Stomach (tissue), 9 donors: ENCODE measurements around the gene MRM3. TPM values are rescaled to one million over a fixed set of nuclear protein-coding genes. Genes with fewer than 3 reads are reported as not detected.
"Not testable (repeated sequence)": the region's sequence is repeated elsewhere in the genome, so short reads cannot be mapped to it uniquely, and the experiment has no call there.

Experiments
- DNase-seq, 2 donors: peaks; one replicate each; pipeline versions ENCODE4 v3.0.0 to v3.0.0-alpha.2; 2013 to 2019
- H3K27ac ChIP-seq, 5 donors: fragments of 200-600 bp in 4 of 5; sonication (generic) in 4 of 5; one replicate each; pipeline ENCODE4 v1.5.1; 2013 to 2019; ENCODE audit warnings: mild to moderate bottlenecking in 1 of 5, moderate library complexity in 1 of 5
- H3K27me3 ChIP-seq, 3 donors: fragments of 200-600 bp; sonication (generic); one replicate each; pipeline ENCODE4 v1.5.1; 2017 to 2019; ENCODE audit warnings: mixed run types in 1 of 3
- H3K36me3 ChIP-seq, 4 donors: fragments of 200-600 bp; sonication (generic); 1 replicate in 3 of 4; 2 replicates in 1 of 4; pipeline ENCODE4 v1.5.1; 2016 to 2019
- H3K4me1 ChIP-seq, 4 donors: fragments of 200-600 bp; sonication (generic); one replicate each; pipeline ENCODE4 v1.5.1; 2016 to 2019
- H3K4me3 ChIP-seq, 4 donors: fragments of 200-600 bp; sonication (generic) in 3 of 4; one replicate each; pipeline ENCODE4 v1.5.1; 2016 to 2019; ENCODE audit warnings: mild to moderate bottlenecking in 1 of 4
- H3K9me3 ChIP-seq, 4 donors: fragments of 200-600 bp; sonication (generic); one replicate each; pipeline ENCODE4 v1.5.1; 2016 to 2019
- EP300 ChIP-seq: sonication (generic); formaldehyde crosslinking; IDR thresholded peaks from one replicate; pipeline ENCODE4 v1.6.1; 2017; ENCODE audit warnings: antibody characterized with exemption
- POLR2A ChIP-seq, 4 donors: fragments of 450-650 bp; IDR thresholded peaks; one replicate each; pipeline ENCODE4 v1.6.1; 2016; ENCODE audit warnings: antibody characterized with exemption in 4 of 4, control low read depth in 2 of 4, mild to moderate bottlenecking in 1 of 4, moderate library complexity in 1 of 4
- POLR2AphosphoS5 ChIP-seq, 3 donors: sonication (generic); formaldehyde crosslinking; IDR thresholded peaks; one replicate each; pipeline ENCODE4 v1.6.1; 2016; ENCODE audit warnings: antibody characterized with exemption in 3 of 3
- WGBS, 5 donors: extraction: QIAGEN DNeasy Blood & Tissue Kit in 3 of 5; methylation state at CpG; one replicate each; pipeline versions ENCODE4 v1.1.5 to v1.1.7; 2013 to 2018; 5-methylcytosine and 5-hydroxymethylcytosine counted together
- intact Hi-C: fragments of 100-400 bp; cut with DNase I; formaldehyde crosslinking; loops from one replicate; pipeline ENCODE4 v1.15.1; 2023; ENCODE audit warnings: low total_unique reads
- polyA plus RNA-seq, 3 donors: library from polyadenylated mRNA; stranded (reverse); fragments of 200-250 nt; gene quantifications; one replicate each; pipeline ENCODE4 v1.2.3, GENCODE V29; 2013
- total RNA-seq, 5 donors: library from RNA; depleted of rRNA; stranded (reverse); fragments of >200 nt; gene quantifications; one replicate each; pipeline versions ENCODE4 v1.1.0 to v1.2.3, GENCODE V29; 2014 to 2016
- TF ChIP-seq, protein P1 (sequence below), 7 experiments: fragments of 450-650 bp in 4 of 7; fragments of 200-600 bp in 3 of 7; sonication (generic) in 3 of 7; IDR thresholded peaks; one replicate each; pipeline ENCODE4 v1.5.1; 2016 to 2019; ENCODE audit warnings: antibody characterized with exemption in 7 of 7, control low read depth in 2 of 7, mild to moderate bottlenecking in 1 of 7
- donor health status: healthy with polysubstance abuse.
- donor health status: Bipolar disorder and iron deficiency.
- donor health status: healthy.

Gene MRM3
- total and polyA plus RNA-seq, 8 donors, result 11.2 to 69.2 (median 17.0) TPM

DNA sequence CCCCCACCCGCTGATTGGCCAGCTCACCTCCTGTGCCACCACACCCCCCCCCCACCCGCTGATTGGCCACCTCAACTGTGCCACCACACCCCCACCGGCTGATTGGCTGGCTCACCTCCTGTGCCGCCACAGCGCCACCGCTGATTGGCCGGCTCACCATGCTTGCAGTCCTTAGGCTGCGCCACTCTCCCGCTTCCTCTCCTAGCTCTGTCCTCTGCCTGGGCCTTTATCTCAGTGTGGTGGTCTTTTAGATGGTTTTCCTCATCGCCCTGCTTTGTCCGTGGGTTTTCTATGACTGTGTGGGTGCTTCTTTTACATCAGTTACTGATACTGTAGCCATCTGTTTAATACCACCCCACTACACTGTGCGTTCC is 8.7 kb downstream of the MRM3 start:
- peak in 1 of 2 donors; percentile 43 for DNase-seq
- H3K4me3 ChIP-seq, intact Hi-C loops, H3K27me3 ChIP-seq, H3K9me3 ChIP-seq: not testable (repeated sequence)
- peaks cover 18 to 49% (median 39%) of the 10 kb centered on the region in 4 donors for H3K4me1 ChIP-seq
- WGBS, 5 donors, result 76 to 94% (median 85%) methylated on average over 9 to 10 of the region's 12 CpGs
- peaks cover 16 to 58% (median 54%) of the 10 kb centered on the region in 4 donors for H3K36me3 ChIP-seq
- H3K27ac ChIP-seq, result peak overlapping the region in 1 of 5 donors; percentile 55

DNA sequence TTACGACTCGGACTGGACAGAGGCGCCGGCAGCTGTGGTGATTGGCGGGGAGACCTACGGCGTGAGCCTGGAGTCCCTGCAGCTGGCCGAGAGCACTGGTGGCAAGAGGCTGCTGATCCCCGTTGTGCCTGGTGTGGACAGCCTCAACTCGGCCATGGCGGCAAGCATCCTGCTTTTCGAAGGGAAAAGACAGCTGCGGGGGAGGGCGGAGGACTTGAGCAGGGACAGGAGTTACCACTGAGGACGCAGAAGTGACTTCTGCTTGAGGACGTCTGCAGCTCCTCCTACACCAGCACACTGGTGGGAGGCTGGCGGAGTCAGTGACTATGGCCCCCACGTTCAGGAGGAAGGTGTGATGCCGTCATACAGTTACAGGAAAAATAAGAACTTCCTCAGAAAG is 9.7 kb downstream of the MRM3 start:
- no peak overlapping the region for H3K4me3 ChIP-seq
- WGBS, 5 donors, result 81 to 90% (median 88%) methylated on average over 19 of the region's 19 CpGs
- H3K27ac ChIP-seq, result peak overlapping the region in 2 of 5 donors; percentile 24 to 55
- no peaks in the 10 kb centered on the region for H3K9me3 ChIP-seq
- H3K27me3 ChIP-seq, result no peaks in the 10 kb centered on the region
- peaks cover 17 to 45% (median 37%) of the 10 kb centered on the region in 4 donors for H3K4me1 ChIP-seq
- TF ChIP-seq, protein P1, sequence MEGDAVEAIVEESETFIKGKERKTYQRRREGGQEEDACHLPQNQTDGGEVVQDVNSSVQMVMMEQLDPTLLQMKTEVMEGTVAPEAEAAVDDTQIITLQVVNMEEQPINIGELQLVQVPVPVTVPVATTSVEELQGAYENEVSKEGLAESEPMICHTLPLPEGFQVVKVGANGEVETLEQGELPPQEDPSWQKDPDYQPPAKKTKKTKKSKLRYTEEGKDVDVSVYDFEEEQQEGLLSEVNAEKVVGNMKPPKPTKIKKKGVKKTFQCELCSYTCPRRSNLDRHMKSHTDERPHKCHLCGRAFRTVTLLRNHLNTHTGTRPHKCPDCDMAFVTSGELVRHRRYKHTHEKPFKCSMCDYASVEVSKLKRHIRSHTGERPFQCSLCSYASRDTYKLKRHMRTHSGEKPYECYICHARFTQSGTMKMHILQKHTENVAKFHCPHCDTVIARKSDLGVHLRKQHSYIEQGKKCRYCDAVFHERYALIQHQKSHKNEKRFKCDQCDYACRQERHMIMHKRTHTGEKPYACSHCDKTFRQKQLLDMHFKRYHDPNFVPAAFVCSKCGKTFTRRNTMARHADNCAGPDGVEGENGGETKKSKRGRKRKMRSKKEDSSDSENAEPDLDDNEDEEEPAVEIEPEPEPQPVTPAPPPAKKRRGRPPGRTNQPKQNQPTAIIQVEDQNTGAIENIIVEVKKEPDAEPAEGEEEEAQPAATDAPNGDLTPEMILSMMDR (IDR thresholded peaks at IDR 0.05), result no peak
- TF ChIP-seq POLR2A (IDR thresholded peaks at IDR 0.05) (no peak), POLR2AphosphoS5 (IDR thresholded peaks at IDR 0.05) (no peak), EP300 (no peak)
- DNase-seq, result no peak
- peaks cover 16 to 59% (median 54%) of the 10 kb centered on the region in 4 donors for H3K36me3 ChIP-seq
- intact Hi-C loops, result no loop called here

DNA sequence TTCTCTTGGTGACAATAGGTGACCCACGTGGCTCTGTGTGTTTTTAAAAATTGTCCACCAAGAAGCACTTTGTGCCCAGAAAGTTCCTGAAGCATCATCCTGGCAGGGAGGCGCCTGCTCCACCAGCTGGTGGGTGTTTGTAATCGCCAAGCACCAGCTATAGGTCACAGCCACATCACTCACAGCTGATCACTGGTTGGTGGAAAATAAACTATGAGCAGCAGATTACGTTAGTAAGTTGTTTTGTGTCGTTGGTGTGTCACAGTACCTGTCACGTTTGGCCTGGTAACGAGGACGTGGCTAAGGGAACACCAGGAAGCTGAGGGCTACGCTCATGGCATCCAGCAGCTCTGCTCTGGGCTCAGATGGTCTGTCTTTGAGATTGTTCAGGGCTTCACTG is 10.1 kb downstream of the MRM3 start:
- WGBS, 5 donors, result 56 to 73% (median 66%) methylated on average over 9 of the region's 9 CpGs
- H3K9me3 ChIP-seq, result no peaks in the 10 kb centered on the region
- H3K4me1 ChIP-seq, result peaks cover 12 to 41% (median 33%) of the 10 kb centered on the region in 4 donors
- H3K27me3 ChIP-seq, result no peaks in the 10 kb centered on the region
- H3K27ac ChIP-seq, result peak overlapping the region in 2 of 5 donors; percentile 46 to 55
- H3K4me3 ChIP-seq, result no peak overlapping the region
- TF ChIP-seq POLR2AphosphoS5 (IDR thresholded peaks at IDR 0.05) (peak in 1 of 3 donors; percentile 28), POLR2A (IDR thresholded peaks at IDR 0.05) (no peak)
- DNase-seq, result peak in 1 of 2 donors; percentile 39
- intact Hi-C loops, result no loop called here
- H3K36me3 ChIP-seq, result peaks cover 16 to 60% (median 52%) of the 10 kb centered on the region in 4 donors

DNA sequence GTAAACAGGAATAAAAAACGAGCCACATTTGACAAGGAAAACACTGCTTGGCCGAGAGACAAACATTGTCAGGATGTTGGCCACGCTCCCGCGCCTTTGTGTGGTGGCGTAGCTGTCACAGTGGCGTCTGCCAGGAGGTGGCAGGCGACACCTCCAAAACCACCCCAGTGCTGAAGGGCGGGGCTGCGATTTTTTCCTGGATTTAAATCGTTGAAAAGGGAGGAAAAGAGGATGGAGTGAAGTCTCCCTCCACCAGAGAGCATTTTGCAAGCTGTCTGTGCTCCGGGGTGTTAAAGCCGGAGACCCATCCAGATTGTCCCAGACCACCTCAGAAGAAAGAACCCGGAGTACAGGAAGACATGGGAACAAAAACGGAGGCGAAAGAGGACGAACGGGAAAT is 12.7 kb downstream of the MRM3 start:
- Histone ChIP-seq H3K4me1 (peaks cover 11 to 39% (median 22%) of the 10 kb centered on the region in 4 donors), H3K27ac (peak overlapping the region; percentile 53 to 85 (median 67)), H3K9me3 (no peaks in the 10 kb centered on the region), H3K27me3 (no peaks in the 10 kb centered on the region), H3K36me3 (peaks cover 9 to 45% (median 30%) of the 10 kb centered on the region in 4 donors), H3K4me3 (peak overlapping the region; percentile 19 to 39 (median 29))
- intact Hi-C loops, result loop anchor here (2.0 kb wide), 1 partner anchor 188 kb away; no protein-coding TSS in a partner anchor
- peak; percentile 92 for DNase-seq
- TF ChIP-seq EP300 (no peak), POLR2AphosphoS5 (IDR thresholded peaks at IDR 0.05) (peak; percentile 22 to 83 (median 62))
- TF ChIP-seq, protein P1 (IDR thresholded peaks at IDR 0.05), result peak in 6 of 7 experiments; percentile 40 to 93 (median 78)
- WGBS, 5 donors, result 4 to 18% (median 10%) methylated on average over 18 of the region's 18 CpGs

DNA sequence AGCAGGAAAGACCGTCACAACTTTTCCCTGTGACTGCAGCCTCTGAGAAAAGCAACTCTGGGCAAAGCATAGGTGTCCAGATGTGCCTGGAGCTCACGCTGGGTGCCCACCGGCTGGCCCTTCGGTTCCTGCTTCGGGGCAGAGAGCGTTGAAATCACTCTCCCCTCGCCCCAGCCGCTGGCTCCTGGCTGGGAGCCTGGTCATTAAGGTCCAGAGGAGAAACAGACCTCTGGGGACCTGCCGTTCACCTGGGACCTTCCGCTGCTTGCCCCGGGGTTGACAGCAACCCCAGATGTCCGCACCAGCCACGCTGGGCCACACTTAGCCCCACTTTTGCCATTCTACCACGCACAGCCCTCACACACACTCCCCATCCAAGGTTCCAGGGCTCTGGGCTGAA is 13.1 kb downstream of the MRM3 start:
- peaks cover 11 to 36% (median 20%) of the 10 kb centered on the region in 4 donors for H3K4me1 ChIP-seq
- H3K27me3 ChIP-seq, result no peaks in the 10 kb centered on the region
- peaks cover 9 to 45% (median 30%) of the 10 kb centered on the region in 4 donors for H3K36me3 ChIP-seq
- H3K9me3 ChIP-seq, result no peaks in the 10 kb centered on the region
- H3K4me3 ChIP-seq, result peak overlapping the region; percentile 19 to 39 (median 29)
- 52 to 70% (median 61%) methylated on average over 14 of the region's 14 CpGs for WGBS, 5 donors
- no peak for DNase-seq
- peak overlapping the region; percentile 53 to 85 (median 67) for H3K27ac ChIP-seq
- intact Hi-C loops, result loop anchor here (2.0 kb wide), 1 partner anchor 188 kb away; no protein-coding TSS in a partner anchor
- TF ChIP-seq, protein P1 (IDR thresholded peaks at IDR 0.05), result no peak
- no peak for TF ChIP-seq POLR2A (IDR thresholded peaks at IDR 0.05)
- peak; percentile 2 for TF ChIP-seq EP300
- TF ChIP-seq POLR2AphosphoS5 (IDR thresholded peaks at IDR 0.05), result no peak
